H1 (cell line): ENCODE measurements around the gene RHOXF2. TPM values are rescaled to one million over a fixed set of nuclear protein-coding genes. Genes with fewer than 3 reads are reported as not detected.

Experiments
- CTCF ChIA-PET: fragments of 300-600 bp; sonication (Branson Sonifier 250); formaldehyde crosslinking; loops from one replicate; lab custom pipeline; 2021; ENCODE audit not compliant: partially characterized antibody; lab: Charles Lee
- POLR2A ChIA-PET: fragments of 300-600 bp; sonication (Branson Sonifier 250); formaldehyde crosslinking; loops from one replicate; lab custom pipeline; 2021; ENCODE audit warnings: inconsistent platforms; ENCODE audit not compliant: partially characterized antibody; lab: Charles Lee
- DNase-seq, 2 experiments: peaks; one replicate each; pipeline versions ENCODE4 v3.0.0 to v3.0.0-alpha.2; 2010 to 2022; ENCODE audit warnings: low spot score in 2 of 2, low read depth in 1 of 2, mixed read lengths in 1 of 2
- FAIRE-seq: peaks from 2 replicates; lab custom pipeline; 2011; peaks lifted over from hg19 to GRCh38; lab: Jason Lieb, UNC
- H2AFZ ChIP-seq: 2 replicates; pipeline ENCODE4 v1.8.1; 2012; ENCODE audit warnings: low read length, inconsistent platforms
- H2AK5ac ChIP-seq: 2 replicates; pipeline ENCODE4 v1.6.1; 2013; ENCODE audit warnings: low read depth, low read length
- H2BK120ac ChIP-seq: replicated peaks from 2 replicates; pipeline ENCODE3; 2013; ENCODE audit warnings: low read depth, low read length, inconsistent platforms
- H2BK12ac ChIP-seq: 2 replicates; pipeline ENCODE4 v1.6.1; 2013; ENCODE audit warnings: low read depth, low read length
- H2BK15ac ChIP-seq: 2 replicates; pipeline ENCODE4 v1.6.1; 2013; ENCODE audit warnings: low read length
- H2BK20ac ChIP-seq: 2 replicates; pipeline ENCODE4 v1.6.1; 2013; ENCODE audit warnings: low read length
- H2BK5ac ChIP-seq: 2 replicates; pipeline ENCODE4 v1.6.1; 2013; ENCODE audit warnings: low read depth, low read length
- H3K14ac ChIP-seq: 2 replicates; pipeline ENCODE4 v1.6.1; 2013; ENCODE audit warnings: inconsistent platforms; ENCODE audit not compliant: insufficient read length
- H3K18ac ChIP-seq: 2 replicates; pipeline ENCODE4 v1.6.1; 2013; ENCODE audit warnings: low read length; ENCODE audit errors: extremely low read depth
- H3K23ac ChIP-seq: 2 replicates; pipeline ENCODE4 v1.6.1; 2013; ENCODE audit warnings: inconsistent platforms; ENCODE audit not compliant: insufficient read length
- H3K23me2 ChIP-seq: 2 replicates; pipeline ENCODE4 v1.6.1; 2013; ENCODE audit warnings: low read depth, low read length
- H3K27ac ChIP-seq: 2 replicates; pipeline ENCODE4 v1.6.1; 2011; ENCODE audit warnings: low read depth, low read length, inconsistent platforms
- H3K27me3 ChIP-seq, 4 experiments: replicated peaks in 1 of 4; 1 replicate in 1 of 4; 2 replicates in 3 of 4; pipeline versions ENCODE4 v1.6.1 to v1.8.1; 2011 to 2013; ENCODE audit warnings: low read length in 3 of 4, mild to moderate bottlenecking in 3 of 4, inconsistent platforms in 2 of 4, mixed read lengths in 2 of 4, moderate library complexity in 1 of 4; ENCODE audit not compliant: control insufficient read depth in 3 of 4, insufficient read depth in 3 of 4; ENCODE audit errors: extremely low read depth in 1 of 4
- H3K36me3 ChIP-seq, 4 experiments: 2 replicates each; pipeline versions ENCODE4 v1.6.1 to v1.8.1; 2011 to 2013; ENCODE audit warnings: mild to moderate bottlenecking in 4 of 4, low read length in 3 of 4, moderate library complexity in 2 of 4, control low read depth in 1 of 4, inconsistent platforms in 1 of 4; ENCODE audit not compliant: insufficient read depth in 4 of 4, control insufficient read depth in 2 of 4
- H3K4ac ChIP-seq: replicated peaks from 2 replicates; pipeline ENCODE3; 2013; ENCODE audit warnings: low read length, low read depth, mixed read lengths, inconsistent platforms; ENCODE audit not compliant: insufficient read length
- H3K4me1 ChIP-seq, 4 experiments: replicated peaks in 1 of 4; 1 replicate in 1 of 4; 2 replicates in 3 of 4; pipeline versions ENCODE4 v1.6.1 to v1.8.1; 2011 to 2013; ENCODE audit warnings: low read length in 3 of 4, inconsistent platforms in 2 of 4, mixed read lengths in 1 of 4; ENCODE audit not compliant: insufficient read depth in 4 of 4, control insufficient read depth in 3 of 4
- H3K4me2 ChIP-seq, 2 experiments: 2 replicates each; pipeline versions ENCODE4 v1.6.1 to v1.8.1; 2011 to 2013; ENCODE audit warnings: low read depth in 2 of 2, low read length in 2 of 2, control low read depth in 1 of 2, inconsistent platforms in 1 of 2, mild to moderate bottlenecking in 1 of 2; ENCODE audit not compliant: insufficient read depth in 1 of 2
- H3K4me3 ChIP-seq, 4 experiments: fragments of 200-600, 300-600 bp in 1 of 4; sonication (generic), shearing (Covaris generic), sonication (Bioruptor Twin) in 1 of 4; 2 replicates each; pipeline versions ENCODE4 v1.5.1 to v1.8.1; 2011 to 2016; ENCODE audit warnings: low read length in 4 of 4, low read depth in 3 of 4, control low read depth in 2 of 4, inconsistent platforms in 2 of 4, mild to moderate bottlenecking in 2 of 4, mixed read lengths in 1 of 4, moderate library complexity in 1 of 4; ENCODE audit not compliant: insufficient read depth in 2 of 4; ENCODE audit errors: extremely low read depth in 1 of 4
- H3K56ac ChIP-seq: replicated peaks from 2 replicates; pipeline ENCODE3; 2013; ENCODE audit warnings: low read depth, mild to moderate bottlenecking, mixed read lengths, low read length, inconsistent platforms; ENCODE audit not compliant: insufficient read length
- H3K79me1 ChIP-seq: 2 replicates; pipeline ENCODE4 v1.6.1; 2013; ENCODE audit warnings: low read depth, low read length, control low read depth
- H3K79me2 ChIP-seq, 2 experiments: 2 replicates each; pipeline versions ENCODE4 v1.6.1 to v1.8.1; 2012 to 2013; ENCODE audit warnings: low read length in 2 of 2, mild to moderate bottlenecking in 2 of 2, inconsistent platforms in 1 of 2; ENCODE audit not compliant: insufficient read depth in 2 of 2, control insufficient read depth in 1 of 2
- H3K9ac ChIP-seq, 4 experiments: replicated peaks in 1 of 4; 1 replicate in 1 of 4; 2 replicates in 3 of 4; pipeline versions ENCODE4 v1.6.1 to v1.8.1; 2011 to 2013; ENCODE audit warnings: low read depth in 3 of 4, low read length in 3 of 4, control low read depth in 2 of 4, mild to moderate bottlenecking in 2 of 4, moderate library complexity in 2 of 4, inconsistent platforms in 1 of 4; ENCODE audit errors: extremely low read depth in 1 of 4
- H3K9me3 ChIP-seq, 2 experiments: 2 replicates each; pipeline versions ENCODE4 v1.6.1 to v1.8.1; 2012 to 2013; ENCODE audit warnings: mild to moderate bottlenecking in 2 of 2, moderate library complexity in 2 of 2, control low read depth in 1 of 2, inconsistent platforms in 1 of 2, low read depth in 1 of 2, low read length in 1 of 2, mixed read lengths in 1 of 2; ENCODE audit not compliant: insufficient read depth in 2 of 2
- H4K20me1 ChIP-seq, 2 experiments: replicated peaks in 1 of 2; 2 replicates each; pipeline versions ENCODE3 to v1.8.1; 2011 to 2013; ENCODE audit warnings: inconsistent platforms in 2 of 2, low read length in 2 of 2, mild to moderate bottlenecking in 1 of 2; ENCODE audit not compliant: insufficient read depth in 2 of 2, control insufficient read depth in 1 of 2
- H4K5ac ChIP-seq: 2 replicates; pipeline ENCODE4 v1.6.1; 2013; ENCODE audit warnings: low read length, low read depth, mixed read lengths, inconsistent platforms; ENCODE audit not compliant: insufficient read length
- H4K8ac ChIP-seq: 2 replicates; pipeline ENCODE4 v1.8.0; 2013; ENCODE audit warnings: mild to moderate bottlenecking, moderate library complexity, low read length, inconsistent platforms; ENCODE audit not compliant: insufficient read depth; ENCODE audit errors: extremely low read depth
- H4K91ac ChIP-seq: replicated peaks from 2 replicates; pipeline ENCODE3; 2013; ENCODE audit warnings: low read length, mixed read lengths, inconsistent platforms; ENCODE audit not compliant: insufficient read length
- CTBP2 ChIP-seq: IDR thresholded peaks from 2 replicates; pipeline ENCODE4 v1.7.0; 2011; ENCODE audit warnings: borderline replicate concordance, mild to moderate bottlenecking, moderate library complexity, mixed read lengths, low read length; ENCODE audit not compliant: insufficient read depth, insufficient read length
- JUND ChIP-seq: IDR thresholded peaks from 2 replicates; pipeline ENCODE4 v1.6.1; 2011; ENCODE audit warnings: mild to moderate bottlenecking, improper control_type of control experiment, low read length
- KDM1A ChIP-seq: fragments of 200-600, 300-600 bp; sonication (generic); IDR thresholded peaks from 2 replicates; pipeline ENCODE4 v1.7.1; 2016; ENCODE audit warnings: mild to moderate bottlenecking, low read length, borderline replicate concordance
- KDM4A ChIP-seq: IDR thresholded peaks from one replicate; pipeline ENCODE4 v1.7.1; 2012; ENCODE audit warnings: low read depth, mild to moderate bottlenecking, moderate library complexity, low read length, inconsistent platforms; ENCODE audit not compliant: severe bottlenecking
- SAP30 ChIP-seq: fragments of 300-600 bp; sonication (generic); IDR thresholded peaks from 2 replicates; pipeline ENCODE4 v1.7.1; 2012; ENCODE audit warnings: low read length, moderate library complexity, mild to moderate bottlenecking, inconsistent platforms; ENCODE audit not compliant: insufficient read depth, insufficient replicate concordance
- SIN3A ChIP-seq, 2 experiments: IDR thresholded peaks in 1 of 2; conservative IDR thresholded peaks in 1 of 2; 2 replicates each; pipeline ENCODE4 v1.6.1; 2011 to 2012; ENCODE audit warnings: low read length in 2 of 2, improper control_type of control experiment in 1 of 2, low read depth in 1 of 2, mild to moderate bottlenecking in 1 of 2
- SP1 ChIP-seq: IDR thresholded peaks from 2 replicates; pipeline ENCODE4 v1.6.1; 2011; ENCODE audit warnings: low read depth, low read length
- TAF1 ChIP-seq: IDR thresholded peaks from 2 replicates; pipeline ENCODE4 v1.6.1; 2011; ENCODE audit warnings: mild to moderate bottlenecking, low read depth, low read length
- TBP ChIP-seq: IDR thresholded peaks from 2 replicates; pipeline ENCODE4 v1.6.1; 2011; ENCODE audit warnings: low read depth, low read length, improper control_type of control experiment
- WGBS, 2 experiments: shearing (Covaris generic) in 1 of 2; methylation state at CpG; one replicate each; pipeline versions ENCODE4 v1.1.6 to v1.1.7; 2013 to 2015; ENCODE audit warnings: low lambda C conversion rate in 2 of 2, mixed read lengths in 2 of 2, inconsistent platforms in 1 of 2, low coverage in 1 of 2, missing lambda C conversion rate in 1 of 2; ENCODE audit not compliant: insufficient replicate concordance in 2 of 2, insufficient coverage in 1 of 2, insufficient read length in 1 of 2; ENCODE audit errors: extremely low coverage in 1 of 2, missing lambda C conversion rate in 1 of 2; 5-methylcytosine and 5-hydroxymethylcytosine counted together
- polyA plus RNA-seq, 7 experiments: library from polyadenylated mRNA; depleted of rRNA in 3 of 7; stranded (reverse) in 5 of 7; unstranded in 2 of 7; fragments of >200 nt in 5 of 7; fragments of 200-250 nt in 2 of 7; gene quantifications; 1 replicate in 5 of 7; 2 replicates in 1 of 7; 4 replicates in 1 of 7; pipeline versions ENCODE4 v1.2.1 to v1.2.3, GENCODE V29; 2011 to 2013; ENCODE audit warnings: missing spikeins in 2 of 7, mixed read lengths in 2 of 7
- total RNA-seq: library from RNA; stranded (reverse); fragmentation: NEBNext Ultra II Directional; extraction: Animal tissue kit (Norgen Biotek cat#: 25700); gene quantifications from 2 replicates; pipeline ENCODE4 v1.2.1, GENCODE V29; 2021
- TF ChIP-seq, protein P1 (sequence below): IDR thresholded peaks from 2 replicates; pipeline ENCODE4 v1.6.1; 2011; ENCODE audit warnings: low read length, improper control_type of control experiment

Gene RHOXF2
- total and polyA plus RNA-seq, 2 of the 8 experiments (the other 6 are each of a cell fraction or from before 2014, with no cell fraction given): not detected

DNA sequence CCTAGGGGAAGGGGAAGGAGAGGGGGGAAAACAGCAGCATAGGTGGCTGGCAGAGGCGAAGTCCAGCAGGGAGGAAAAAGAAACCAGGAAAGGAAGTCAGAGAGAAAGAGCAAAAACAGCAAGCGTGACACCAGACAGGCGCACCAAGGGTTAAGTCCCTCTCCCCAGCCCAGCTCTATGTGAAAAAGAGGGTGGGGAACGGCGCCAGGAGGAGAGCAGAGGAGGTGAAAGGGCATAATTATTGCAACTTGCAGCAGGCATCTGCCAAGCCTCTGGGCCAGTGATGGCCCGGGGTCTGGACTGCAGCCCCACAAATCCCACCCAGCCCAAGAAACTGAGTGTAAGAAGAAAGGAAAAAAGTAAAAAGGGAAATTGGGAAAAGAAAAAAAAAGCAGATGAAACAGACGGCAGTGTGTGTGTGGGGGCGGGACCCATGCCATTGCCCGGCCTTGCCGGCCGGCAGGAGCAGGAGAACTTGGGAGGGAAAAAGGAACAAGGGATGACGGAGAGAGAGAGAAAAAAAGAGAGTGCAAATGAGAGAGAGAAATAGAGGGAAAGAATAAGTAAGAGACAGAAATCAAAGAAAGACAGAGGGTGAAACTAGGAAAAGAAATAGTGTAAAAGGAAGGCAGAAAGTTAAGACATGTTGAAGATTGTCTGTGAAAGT, 14.1 kb upstream of the RHOXF2 start:
- no peak overlapping the region for H2AK5ac ChIP-seq
- WGBS, 2 experiments: 3% methylated on average over 7 of the region's 12 CpGs; no CpG with 5 or more reads in 1 of the 2 experiments
- H2BK12ac ChIP-seq: no peak overlapping the region
- no peak overlapping the region for H4K91ac ChIP-seq
- no peaks in the 10 kb centered on the region for H3K79me1 ChIP-seq
- no peak overlapping the region for H2BK120ac ChIP-seq
- no peak overlapping the region for H2AFZ ChIP-seq
- no peak overlapping the region for H3K4ac ChIP-seq
- CTCF ChIA-PET: interaction anchor here (0.7 kb wide), 1 partner anchor 16 kb away, joined by 4 read pairs; no protein-coding TSS in a partner anchor
- no peak overlapping the region for H3K56ac ChIP-seq
- H3K27me3 ChIP-seq: no peaks in the 10 kb centered on the region
- peak overlapping the region; percentile 50 to 64 for H3K4me2 ChIP-seq
- peak in 1 of 2 experiments; percentile 57 for DNase-seq
- no peak overlapping the region for H3K23ac ChIP-seq
- no peaks in the 10 kb centered on the region for H3K79me2 ChIP-seq
- FAIRE-seq: peak; percentile 39
- H3K4me3 ChIP-seq: peak overlapping the region; percentile 10 to 57 (median 19); a peak in 5 of 8 replicates
- POLR2A ChIA-PET: interaction anchor here (0.6 to 0.9 kb wide), 2 partner anchors 12 to 17 kb away, joined by 3 read pairs; no protein-coding TSS in a partner anchor
- no peak overlapping the region for H3K9ac ChIP-seq
- H4K20me1 ChIP-seq: no peaks in the 10 kb centered on the region
- no peak overlapping the region for H4K5ac ChIP-seq
- no peak overlapping the region for H4K8ac ChIP-seq
- H3K4me1 ChIP-seq: peaks cover 0 to 10% (median 3%) of the 10 kb centered on the region in 4 experiments; a peak in 3 of 7 replicates
- H3K9me3 ChIP-seq: peaks cover 11 to 19% of the 10 kb centered on the region in 2 experiments; a peak in 3 of 4 replicates
- H2BK5ac ChIP-seq: no peak overlapping the region
- H3K36me3 ChIP-seq: peaks cover 0 to 8% (median 2%) of the 10 kb centered on the region in 4 experiments; a peak in 2 of 8 replicates
- no peaks in the 10 kb centered on the region for H3K23me2 ChIP-seq
- H3K14ac ChIP-seq: no peak overlapping the region
- no peak overlapping the region for H2BK15ac ChIP-seq
- H3K18ac ChIP-seq: no peak overlapping the region; the same call in 1 of the 2 replicates
- H3K27ac ChIP-seq: no peak overlapping the region
- no peak overlapping the region for H2BK20ac ChIP-seq
- TF ChIP-seq KDM4A (no peak), KDM1A (no peak; the same call in 1 of the 2 replicates), SAP30 (no peak), TAF1 (no peak), SIN3A (conservative IDR thresholded peaks at IDR 0.05 in 1 of 2, IDR thresholded peaks at IDR 0.05 in 1 of 2; ENCODE audit: low read depth in 1 of 2, low read length in 2 of 2) (no peak), CTBP2 (no peak), JUND (no peak), SP1 (0 out of 2 replicates have a peak, but pooled peaks have one; percentile 8), TBP (no peak)
- TF ChIP-seq, protein P1, sequence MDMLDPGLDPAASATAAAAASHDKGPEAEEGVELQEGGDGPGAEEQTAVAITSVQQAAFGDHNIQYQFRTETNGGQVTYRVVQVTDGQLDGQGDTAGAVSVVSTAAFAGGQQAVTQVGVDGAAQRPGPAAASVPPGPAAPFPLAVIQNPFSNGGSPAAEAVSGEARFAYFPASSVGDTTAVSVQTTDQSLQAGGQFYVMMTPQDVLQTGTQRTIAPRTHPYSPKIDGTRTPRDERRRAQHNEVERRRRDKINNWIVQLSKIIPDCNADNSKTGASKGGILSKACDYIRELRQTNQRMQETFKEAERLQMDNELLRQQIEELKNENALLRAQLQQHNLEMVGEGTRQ: no peak
